GM21423 (cell line): ENCODE data around the gene CTSZ.
"Not testable (repeated sequence)": the region's sequence is repeated elsewhere in the genome, so short reads cannot be mapped to it uniquely, and the experiment has no call there.

Source experiments
- ATAC-seq: cut with Tn5 transposase; IDR thresholded peaks from one replicate; pipeline ENCODE4 v1.9.1; 2021; ENCODE audit warnings: mild to moderate bottlenecking, moderate library complexity; ENCODE audit not compliant: unreplicated experiment

Gene CTSZ

DNA sequence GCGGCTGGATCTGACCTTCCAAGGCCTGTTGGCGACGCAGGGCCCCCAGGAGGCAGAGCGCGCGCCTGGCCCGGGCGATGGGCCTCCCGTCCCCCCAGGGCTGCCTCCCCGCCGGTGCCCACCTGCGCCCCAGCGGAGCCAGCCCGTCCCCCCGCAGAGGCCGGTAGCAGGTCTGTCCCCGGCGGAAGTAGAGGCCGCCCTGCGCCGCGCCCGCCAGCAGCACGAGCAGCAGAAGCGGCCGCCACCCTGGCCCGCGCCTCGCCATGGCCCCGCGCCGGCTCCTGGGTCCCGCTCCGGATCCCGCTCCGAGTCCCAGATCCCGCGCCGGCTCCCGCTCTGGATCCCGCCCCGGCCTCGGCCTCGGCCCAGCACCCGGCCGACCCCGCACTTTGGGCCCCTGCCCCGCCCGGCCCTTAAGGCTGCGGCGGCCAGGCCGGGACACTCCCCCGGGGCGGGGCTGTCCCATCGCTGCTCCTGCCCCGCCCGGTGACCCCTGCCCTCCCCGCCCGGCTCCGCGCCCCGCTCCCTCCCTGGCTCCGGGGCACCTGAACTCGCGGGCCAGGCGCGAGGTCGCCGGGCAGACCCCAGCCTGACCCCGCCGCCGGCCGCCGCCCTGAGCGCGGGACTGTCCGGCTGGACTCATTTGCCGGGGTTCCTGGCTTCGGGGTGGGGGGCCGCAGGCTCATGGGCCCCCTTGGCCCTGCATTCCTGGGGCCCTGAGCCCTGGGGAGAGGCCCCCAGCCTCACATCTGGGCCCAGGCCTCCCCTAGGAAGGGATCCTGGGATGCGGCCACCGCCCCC, at the start of gene CTSZ:
Gene CTSZ (minus strand): TSS at position 391 of the 801 bp plus-strand sequence. CDS start 126 bp downstream, at position 265.
- no peak for ATAC-seq

GRCh38 chr20:59055302-59055701, 48.2 kb upstream of the CTSZ start:
- ATAC-seq, result no peak

DNA sequence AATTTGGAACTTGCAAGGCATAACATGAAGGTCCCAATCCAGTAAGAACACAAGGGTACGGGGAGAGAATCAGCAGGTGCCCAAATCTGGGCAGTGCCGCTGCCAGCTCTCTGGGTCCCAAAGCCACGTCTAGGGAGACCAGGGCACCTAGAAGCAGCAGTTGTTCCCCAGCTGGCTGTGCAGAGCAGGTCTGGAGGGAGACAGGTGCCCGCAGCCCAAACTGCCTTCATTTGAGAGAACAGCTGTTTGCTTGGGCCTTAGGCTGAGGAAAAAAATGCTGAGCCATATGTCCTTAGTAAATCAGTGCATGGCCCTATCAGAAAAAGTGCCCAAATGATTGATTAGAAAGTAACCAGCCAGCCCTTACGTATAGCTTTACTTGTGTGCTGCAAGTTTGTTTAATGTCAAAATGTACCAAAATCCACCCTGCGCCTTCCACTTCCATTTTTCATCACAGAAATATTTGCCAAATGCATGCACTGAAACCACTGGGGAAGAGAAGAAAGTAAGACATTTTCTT, 44.7 kb upstream of the CTSZ start:
- ATAC-seq, result no peak

- ATAC-seq, result no peak
These were observed 43.4 kb upstream of the CTSZ start for GRCh38 chr20:59050437-59050836.

GRCh38 chr20:59048681-59049030, 41.6 kb upstream of the CTSZ start:
- no peak for ATAC-seq

DNA sequence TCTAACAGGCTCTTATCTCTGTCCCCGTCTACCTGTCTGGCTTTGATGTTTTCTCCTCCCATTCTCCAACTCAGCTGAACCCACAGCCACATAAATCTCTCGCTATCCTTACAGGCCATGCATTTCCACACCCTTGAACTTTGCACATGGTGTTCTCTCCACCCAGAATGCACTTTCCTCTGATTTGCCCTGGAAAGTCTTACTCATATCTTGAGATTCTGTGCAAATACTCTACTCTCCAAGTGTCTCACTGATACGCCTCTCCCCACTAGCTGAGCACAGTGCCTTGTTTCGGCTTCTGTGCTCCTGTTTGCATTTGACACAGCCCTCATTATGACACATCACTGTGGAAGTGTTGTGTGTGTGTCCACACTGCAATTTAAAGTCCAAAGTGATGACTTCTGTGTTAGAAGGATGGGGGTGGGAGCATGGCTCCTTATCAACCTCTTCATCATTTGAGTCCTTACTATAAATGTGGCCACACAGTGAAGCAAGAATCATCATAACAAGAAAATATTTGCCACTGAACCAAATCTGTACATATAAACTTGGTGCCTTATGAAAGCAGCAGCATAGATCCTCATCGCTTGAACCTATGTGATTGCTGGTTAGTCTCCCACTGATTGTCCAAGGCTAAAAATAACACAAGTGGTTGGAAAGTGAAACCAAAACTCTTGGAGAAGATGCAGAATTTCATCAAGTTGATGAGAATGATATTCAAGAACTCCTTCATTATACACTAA, 41.1 kb upstream of the CTSZ start:
- ATAC-seq, result no peak

DNA sequence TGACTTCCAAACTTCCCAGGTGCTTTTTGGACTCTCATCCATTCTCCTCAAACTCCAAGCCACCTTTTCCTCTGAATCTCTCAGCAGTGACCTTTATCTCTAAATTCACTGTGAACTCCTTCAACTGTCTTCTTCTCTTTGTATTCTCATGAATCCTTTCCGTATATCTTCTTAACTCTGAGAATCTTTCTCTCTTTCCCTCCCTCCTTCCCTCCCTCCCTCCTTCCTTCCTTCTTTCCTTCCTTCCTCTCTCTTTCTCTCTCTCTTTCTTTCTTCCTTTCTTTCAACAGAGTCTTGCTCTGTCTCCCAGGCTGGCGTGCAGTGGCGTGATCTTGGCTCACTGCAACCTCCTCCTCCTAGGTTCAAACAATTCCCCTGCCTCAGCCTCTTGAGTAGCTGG, 39.8 kb upstream of the CTSZ start:
- ATAC-seq, result no peak

DNA sequence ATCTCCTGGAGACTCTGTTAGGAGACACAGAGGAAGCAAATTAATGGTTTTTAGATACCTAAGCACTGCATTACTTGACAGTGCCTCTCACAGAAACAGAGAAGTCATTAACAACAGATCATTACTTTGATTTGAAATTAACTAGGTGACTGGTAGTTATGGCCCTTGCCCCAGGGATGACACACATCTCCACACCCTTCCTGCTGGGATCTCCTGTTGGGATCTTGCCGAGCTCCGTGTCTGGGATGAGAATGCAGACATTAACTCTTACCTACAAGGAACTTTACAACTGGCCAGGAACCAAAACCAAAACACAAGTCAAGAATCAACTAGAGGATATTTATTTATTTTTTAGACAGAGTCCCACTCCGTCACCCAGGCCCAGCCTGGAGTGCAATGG, 37.7 kb upstream of the CTSZ start:
- no peak for ATAC-seq

DNA sequence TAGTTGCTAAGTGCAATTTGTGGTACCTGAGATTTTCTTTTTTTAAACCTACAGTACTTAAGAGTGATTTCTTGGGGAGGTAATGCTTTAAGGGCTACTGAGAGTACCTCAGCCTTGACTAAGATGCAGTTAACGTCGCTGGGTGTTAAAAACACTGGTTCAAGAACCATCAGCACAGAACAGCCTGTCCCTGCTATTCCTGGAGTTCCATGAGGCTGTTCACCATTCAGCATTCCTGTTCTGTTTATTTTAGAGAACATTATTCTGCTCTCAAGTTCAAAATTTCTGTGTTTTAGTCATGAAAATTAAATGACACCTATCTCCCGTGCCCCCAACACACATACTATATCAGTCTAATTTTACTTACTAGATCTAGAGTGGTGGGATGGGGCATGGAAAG, 37.2 kb upstream of the CTSZ start:
- no peak for ATAC-seq

- ATAC-seq, result no peak
These were observed 36.6 kb upstream of the CTSZ start for GRCh38 chr20:59043698-59044097.

- peak; percentile 93 for ATAC-seq
These were observed 36.0 kb upstream of the CTSZ start for GRCh38 chr20:59042796-59043631.

- ATAC-seq, result peak; percentile 29
These were observed 35.2 kb upstream of the CTSZ start, which contains the start of gene PRELID3B for GRCh38 chr20:59042151-59042795. Gene PRELID3B (minus strand): TSS chr20:59042786. CDS start chr20:59042730, 56 bp downstream.

DNA sequence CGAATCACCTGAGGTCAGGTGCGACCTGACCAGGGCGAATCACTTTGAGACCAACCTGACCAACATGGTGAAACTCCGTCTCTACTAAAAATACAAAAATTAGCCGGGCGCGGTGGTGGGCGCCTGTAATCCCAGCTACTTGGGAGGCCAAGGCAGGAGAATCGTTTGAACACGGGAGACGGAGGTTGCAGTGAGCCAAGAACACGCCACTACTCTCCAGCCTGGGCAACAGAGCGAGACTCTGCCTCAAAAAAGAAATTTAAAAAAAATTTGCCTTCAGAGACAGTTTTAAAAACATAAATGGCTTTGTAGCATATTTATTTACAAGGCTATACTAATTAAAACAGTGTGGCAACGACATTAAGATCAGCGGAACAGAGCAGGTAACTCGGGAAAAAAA, 34.4 kb upstream of the CTSZ start:
- ATAC-seq, result not testable (repeated sequence)

DNA sequence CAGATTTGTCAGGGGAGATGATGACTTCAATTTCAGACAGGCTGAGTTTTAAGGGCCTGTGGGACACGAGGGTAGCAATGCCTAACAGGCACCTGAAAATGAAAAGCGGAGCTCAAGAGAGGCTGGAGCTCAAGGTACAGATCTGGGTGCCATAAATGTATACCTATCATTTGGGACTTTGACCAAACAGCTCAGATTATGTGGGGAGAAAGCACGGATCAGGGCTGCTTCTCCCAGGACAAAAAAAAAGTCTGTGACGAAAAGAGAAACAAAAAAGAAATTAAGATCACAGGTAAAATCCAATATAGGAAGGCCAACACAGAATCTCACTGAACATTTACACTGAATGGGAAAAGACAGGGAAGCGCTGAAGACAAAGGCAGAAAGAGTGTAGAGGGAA, 33.6 kb upstream of the CTSZ start:
- ATAC-seq, result no peak

DNA sequence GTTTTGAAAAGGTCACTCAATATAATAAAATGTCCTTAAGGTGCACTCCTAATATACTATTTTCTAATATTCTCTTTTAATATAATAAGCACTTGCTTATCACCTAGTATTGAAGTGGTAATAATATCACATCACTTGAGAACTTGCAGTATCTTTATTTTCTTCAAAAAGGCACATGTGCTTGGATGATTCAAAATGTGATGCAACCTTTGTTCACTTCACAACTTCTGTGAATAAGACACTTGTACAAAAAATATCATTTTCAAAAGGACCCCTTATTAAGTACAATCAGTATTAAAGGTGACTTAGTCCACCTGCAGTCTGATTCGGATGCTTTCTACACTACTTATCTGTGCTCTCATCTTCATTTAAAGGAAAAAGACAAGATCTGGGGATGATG, 32.2 kb upstream of the CTSZ start:
- no peak for ATAC-seq

DNA sequence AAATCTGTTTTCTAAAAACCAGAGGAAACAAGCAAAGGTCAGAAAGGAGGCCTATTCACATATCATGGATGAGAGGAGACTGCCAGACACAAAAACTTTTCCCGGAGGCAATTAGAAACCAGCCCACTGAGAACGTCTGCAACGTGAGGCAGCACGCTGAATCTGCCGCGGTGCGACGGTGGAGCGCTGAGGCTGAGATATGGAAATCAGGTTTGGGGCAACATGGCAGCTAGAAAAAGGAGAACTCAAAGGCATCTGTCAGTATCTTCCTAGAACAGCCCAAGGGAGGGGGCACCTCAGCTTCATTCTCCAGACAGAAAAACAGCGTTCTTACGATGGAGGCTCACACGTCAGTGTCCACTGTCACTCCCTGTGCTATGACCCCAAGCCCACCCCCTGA, 30.3 kb upstream of the CTSZ start:
- no peak for ATAC-seq

GRCh38 chr20:59035381-59035780, 28.3 kb upstream of the CTSZ start:
- no peak for ATAC-seq

- ATAC-seq, result no peak
These were observed 26.6 kb upstream of the CTSZ start for GRCh38 chr20:59033616-59034165.

GRCh38 chr20:59033093-59033492, 26.0 kb upstream of the CTSZ start:
- ATAC-seq, result no peak

DNA sequence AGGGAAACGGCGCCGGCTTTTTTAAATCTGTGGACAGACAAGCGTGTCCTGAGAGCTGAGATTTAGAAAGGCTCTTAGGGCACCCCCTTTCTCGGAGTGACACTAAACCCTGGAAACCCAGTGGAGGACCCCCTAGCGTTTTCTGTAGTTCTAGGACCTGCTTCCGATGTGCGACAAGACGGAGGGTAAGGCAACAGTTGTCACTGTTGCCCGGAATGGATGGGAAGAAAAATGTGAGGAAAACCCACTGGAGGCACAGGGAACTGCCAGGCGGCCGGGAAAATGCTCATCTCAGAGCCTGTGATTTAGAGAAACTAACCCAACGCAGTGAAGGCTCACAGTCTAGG, 25.6 kb upstream of the CTSZ start:
- no peak for ATAC-seq
